HepG2 (cell line): ENCODE measurements around the gene KCNK5.

ENCODE experiments used
- SIN3A ChIP-seq: IDR thresholded peaks from 2 replicates; pipeline ENCODE4 v1.6.1; 2011; ENCODE audit warnings: low read depth, mild to moderate bottlenecking, control low read depth, low read length, borderline replicate concordance
- TF ChIP-seq, protein P1 (sequence below): sonication (generic); formaldehyde crosslinking; IDR thresholded peaks from 2 replicates; pipeline ENCODE4 v1.5.0; 2020; ENCODE audit warnings: mild to moderate bottlenecking, missing genetic modification reagents, moderate library complexity
- TF ChIP-seq, protein P2 (sequence below): sonication (generic); formaldehyde crosslinking; IDR thresholded peaks from 2 replicates; pipeline ENCODE4 v1.8.1; 2023; ENCODE audit warnings: missing genetic modification reagents, mild to moderate bottlenecking, borderline replicate concordance

- no peak for TF ChIP-seq SIN3A
- TF ChIP-seq, protein P1, sequence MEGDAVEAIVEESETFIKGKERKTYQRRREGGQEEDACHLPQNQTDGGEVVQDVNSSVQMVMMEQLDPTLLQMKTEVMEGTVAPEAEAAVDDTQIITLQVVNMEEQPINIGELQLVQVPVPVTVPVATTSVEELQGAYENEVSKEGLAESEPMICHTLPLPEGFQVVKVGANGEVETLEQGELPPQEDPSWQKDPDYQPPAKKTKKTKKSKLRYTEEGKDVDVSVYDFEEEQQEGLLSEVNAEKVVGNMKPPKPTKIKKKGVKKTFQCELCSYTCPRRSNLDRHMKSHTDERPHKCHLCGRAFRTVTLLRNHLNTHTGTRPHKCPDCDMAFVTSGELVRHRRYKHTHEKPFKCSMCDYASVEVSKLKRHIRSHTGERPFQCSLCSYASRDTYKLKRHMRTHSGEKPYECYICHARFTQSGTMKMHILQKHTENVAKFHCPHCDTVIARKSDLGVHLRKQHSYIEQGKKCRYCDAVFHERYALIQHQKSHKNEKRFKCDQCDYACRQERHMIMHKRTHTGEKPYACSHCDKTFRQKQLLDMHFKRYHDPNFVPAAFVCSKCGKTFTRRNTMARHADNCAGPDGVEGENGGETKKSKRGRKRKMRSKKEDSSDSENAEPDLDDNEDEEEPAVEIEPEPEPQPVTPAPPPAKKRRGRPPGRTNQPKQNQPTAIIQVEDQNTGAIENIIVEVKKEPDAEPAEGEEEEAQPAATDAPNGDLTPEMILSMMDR (CRISPR knock-in tag), result no peak
- TF ChIP-seq, protein P2, sequence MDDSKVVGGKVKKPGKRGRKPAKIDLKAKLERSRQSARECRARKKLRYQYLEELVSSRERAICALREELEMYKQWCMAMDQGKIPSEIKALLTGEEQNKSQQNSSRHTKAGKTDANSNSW (CRISPR knock-in tag), result no peak
Measured at GRCh38 chr6:39181333-39181732, 47.9 kb downstream of the KCNK5 start.
